Vagina (tissue), 2 donors: Measurements from ENCODE around the gene MLYCD. TPM values are rescaled to one million over a fixed set of nuclear protein-coding genes. Genes with fewer than 3 reads are reported as not detected.

Experiments
- DNase-seq, 2 donors: peaks; one replicate each; pipeline ENCODE4 v3.0.0-alpha.2; 2017; ENCODE audit errors: extremely low spot score in 2 of 2
- H3K27ac ChIP-seq: fragments of 200-600 bp; sonication (generic); one replicate; pipeline ENCODE4 v1.5.1; 2019
- H3K27me3 ChIP-seq: fragments of 200-600 bp; sonication (generic); one replicate; pipeline ENCODE4 v1.5.1; 2019
- H3K36me3 ChIP-seq, 2 donors: fragments of 200-600 bp; sonication (generic); one replicate each; pipeline ENCODE4 v1.5.1; 2017 to 2019
- H3K4me1 ChIP-seq: fragments of 200-600 bp; sonication (generic); one replicate; pipeline ENCODE4 v1.5.1; 2019
- H3K4me3 ChIP-seq, 2 donors: fragments of 200-600 bp; sonication (generic); 1 replicate in 1 of 2; 2 replicates in 1 of 2; pipeline ENCODE4 v1.5.1; 2016 to 2019
- H3K9me3 ChIP-seq: fragments of 200-600 bp; sonication (generic); one replicate; pipeline ENCODE4 v1.5.1; 2019
- POLR2A ChIP-seq, 2 donors: fragments of 450-650 bp; IDR thresholded peaks; one replicate each; pipeline ENCODE4 v1.6.1; 2017; ENCODE audit warnings: antibody characterized with exemption in 2 of 2, mild to moderate bottlenecking in 2 of 2, moderate library complexity in 2 of 2
- POLR2AphosphoS5 ChIP-seq, 2 donors: sonication (generic); formaldehyde crosslinking; IDR thresholded peaks; one replicate each; pipeline ENCODE4 v1.9.0; 2017; ENCODE audit warnings: antibody characterized with exemption in 2 of 2, mild to moderate bottlenecking in 2 of 2, low read depth in 1 of 2; ENCODE audit not compliant: insufficient read depth in 1 of 2
- intact Hi-C: fragments of 100-400 bp; cut with DNase I; formaldehyde crosslinking; loops from one replicate; pipeline ENCODE4 v1.15.1; 2023
- total RNA-seq: library from RNA; depleted of rRNA; stranded (reverse); fragments of >200 nt; gene quantifications from one replicate; pipeline ENCODE4 v1.2.3, GENCODE V29; 2016
- TF ChIP-seq, protein P1 (sequence below), 3 experiments: fragments of 450-650 bp in 2 of 3; fragments of 200-600 bp in 1 of 3; sonication (generic) in 1 of 3; IDR thresholded peaks; one replicate each; pipeline ENCODE4 v1.5.1; 2017 to 2019; ENCODE audit warnings: antibody characterized with exemption in 3 of 3, mild to moderate bottlenecking in 2 of 3, moderate library complexity in 2 of 3

Gene MLYCD
- total RNA-seq, 1 donor from 2014 or later: 8.8 TPM

GRCh38 chr16:83942074-83942473 is 43.2 kb downstream of the MLYCD start:
- H3K4me1 ChIP-seq: no peaks in the 10 kb centered on the region
- no peak for DNase-seq
- no peaks in the 10 kb centered on the region for H3K9me3 ChIP-seq
- no peaks in the 10 kb centered on the region for H3K27me3 ChIP-seq
- no peak overlapping the region for H3K27ac ChIP-seq
- intact Hi-C loops: no loop called here
- H3K4me3 ChIP-seq: no peak overlapping the region
- TF ChIP-seq POLR2A (IDR thresholded peaks at IDR 0.05) (no peak), POLR2AphosphoS5 (IDR thresholded peaks at IDR 0.05; ENCODE audit: insufficient read depth in 1 of 2, low read depth in 1 of 2) (no peak)
- TF ChIP-seq, protein P1, sequence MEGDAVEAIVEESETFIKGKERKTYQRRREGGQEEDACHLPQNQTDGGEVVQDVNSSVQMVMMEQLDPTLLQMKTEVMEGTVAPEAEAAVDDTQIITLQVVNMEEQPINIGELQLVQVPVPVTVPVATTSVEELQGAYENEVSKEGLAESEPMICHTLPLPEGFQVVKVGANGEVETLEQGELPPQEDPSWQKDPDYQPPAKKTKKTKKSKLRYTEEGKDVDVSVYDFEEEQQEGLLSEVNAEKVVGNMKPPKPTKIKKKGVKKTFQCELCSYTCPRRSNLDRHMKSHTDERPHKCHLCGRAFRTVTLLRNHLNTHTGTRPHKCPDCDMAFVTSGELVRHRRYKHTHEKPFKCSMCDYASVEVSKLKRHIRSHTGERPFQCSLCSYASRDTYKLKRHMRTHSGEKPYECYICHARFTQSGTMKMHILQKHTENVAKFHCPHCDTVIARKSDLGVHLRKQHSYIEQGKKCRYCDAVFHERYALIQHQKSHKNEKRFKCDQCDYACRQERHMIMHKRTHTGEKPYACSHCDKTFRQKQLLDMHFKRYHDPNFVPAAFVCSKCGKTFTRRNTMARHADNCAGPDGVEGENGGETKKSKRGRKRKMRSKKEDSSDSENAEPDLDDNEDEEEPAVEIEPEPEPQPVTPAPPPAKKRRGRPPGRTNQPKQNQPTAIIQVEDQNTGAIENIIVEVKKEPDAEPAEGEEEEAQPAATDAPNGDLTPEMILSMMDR (IDR thresholded peaks at IDR 0.05): no peak
- H3K36me3 ChIP-seq: no peaks in the 10 kb centered on the region

DNA sequence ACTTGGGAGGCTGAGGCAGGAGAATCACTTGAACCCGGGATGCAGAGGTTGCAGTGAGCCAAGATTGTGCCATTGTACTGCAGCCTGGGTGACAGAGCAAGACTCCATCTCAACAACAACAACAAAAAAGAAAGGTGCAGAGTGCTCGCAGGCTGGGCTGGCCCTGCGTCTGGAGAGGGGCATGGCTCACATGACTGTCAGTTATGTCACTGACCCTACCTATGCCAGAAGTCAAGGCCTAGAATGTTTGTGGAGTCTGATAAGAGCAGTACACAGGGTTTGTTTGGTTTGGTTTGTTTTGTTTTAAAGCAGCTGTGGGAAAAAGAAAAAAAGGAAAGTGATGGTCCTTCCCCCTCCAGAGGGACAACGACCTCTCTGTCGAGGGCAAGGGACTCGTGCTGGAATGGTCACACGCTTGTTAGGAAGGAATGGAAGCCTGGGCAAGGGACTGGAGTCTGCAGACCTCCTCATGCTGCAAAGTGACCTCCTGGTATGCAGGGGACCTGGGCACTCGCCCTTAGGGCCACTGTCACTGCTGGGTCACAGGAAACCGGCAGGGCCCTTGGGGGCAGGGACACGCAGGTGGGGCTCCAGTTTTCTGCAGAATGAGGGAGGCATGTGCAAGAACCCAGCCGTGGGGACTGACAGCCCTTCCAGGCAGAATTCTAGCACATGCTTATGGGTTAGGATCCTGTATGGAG is 44.0 kb downstream of the MLYCD start:
- Histone ChIP-seq H3K36me3 (no peaks in the 10 kb centered on the region), H3K27ac (no peak overlapping the region), H3K27me3 (no peaks in the 10 kb centered on the region), H3K9me3 (no peaks in the 10 kb centered on the region), H3K4me1 (no peaks in the 10 kb centered on the region), H3K4me3 (no peak overlapping the region)
- no peak for TF ChIP-seq POLR2AphosphoS5 (IDR thresholded peaks at IDR 0.05; ENCODE audit: insufficient read depth in 1 of 2, low read depth in 1 of 2)
- TF ChIP-seq, protein P1 (IDR thresholded peaks at IDR 0.05): no peak
- no peak for TF ChIP-seq POLR2A (IDR thresholded peaks at IDR 0.05)
- intact Hi-C loops: no loop called here
- no peak for DNase-seq

DNA sequence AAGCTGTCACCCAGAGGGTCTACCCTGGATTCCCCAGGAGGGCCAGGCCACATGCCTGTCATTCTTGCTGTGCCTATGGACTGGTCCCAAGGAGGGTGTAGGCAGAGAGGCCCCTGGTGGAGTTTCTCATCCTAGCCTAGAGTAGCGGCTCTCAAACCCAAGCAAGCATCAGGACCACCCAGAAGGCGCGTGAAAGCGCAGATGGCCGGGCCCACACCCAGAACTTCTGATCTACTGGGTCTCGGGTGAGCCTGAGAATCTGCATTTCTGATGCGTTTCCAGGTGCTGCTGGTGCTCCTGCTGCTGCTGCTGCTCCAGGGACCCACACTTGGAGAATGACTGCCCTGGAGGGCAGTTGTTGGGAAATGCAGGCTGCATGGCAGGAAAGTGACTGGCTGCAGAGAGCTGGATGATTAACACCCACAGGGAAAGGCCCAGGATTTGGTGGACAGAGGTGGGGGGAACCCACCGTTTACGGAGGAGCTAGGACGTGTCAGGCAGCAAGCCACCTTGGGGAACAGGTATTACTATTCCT is 44.7 kb downstream of the MLYCD start:
- no peak for DNase-seq
- no peak for TF ChIP-seq POLR2AphosphoS5 (IDR thresholded peaks at IDR 0.05; ENCODE audit: insufficient read depth in 1 of 2, low read depth in 1 of 2)
- no peak for TF ChIP-seq POLR2A (IDR thresholded peaks at IDR 0.05)
- TF ChIP-seq, protein P1 (IDR thresholded peaks at IDR 0.05): no peak
- H3K4me3 ChIP-seq: no peak overlapping the region
- no peaks in the 10 kb centered on the region for H3K9me3 ChIP-seq
- no peak overlapping the region for H3K27ac ChIP-seq
- H3K36me3 ChIP-seq: no peaks in the 10 kb centered on the region
- intact Hi-C loops: no loop called here
- no peaks in the 10 kb centered on the region for H3K4me1 ChIP-seq
- H3K27me3 ChIP-seq: no peaks in the 10 kb centered on the region

GRCh38 chr16:83945587-83945986 is 46.7 kb downstream of the MLYCD start:
- Histone ChIP-seq H3K36me3 (no peaks in the 10 kb centered on the region), H3K4me1 (no peaks in the 10 kb centered on the region), H3K27me3 (no peaks in the 10 kb centered on the region), H3K9me3 (no peaks in the 10 kb centered on the region), H3K27ac (no peak overlapping the region), H3K4me3 (no peak overlapping the region)
- no peak for TF ChIP-seq POLR2A (IDR thresholded peaks at IDR 0.05)
- TF ChIP-seq POLR2AphosphoS5 (IDR thresholded peaks at IDR 0.05; ENCODE audit: insufficient read depth in 1 of 2, low read depth in 1 of 2): no peak
- TF ChIP-seq, protein P1 (IDR thresholded peaks at IDR 0.05): no peak
- no peak for DNase-seq
- intact Hi-C loops: no loop called here

GRCh38 chr16:83946154-83946780 is 47.4 kb downstream of the MLYCD start:
- Histone ChIP-seq H3K9me3 (no peaks in the 10 kb centered on the region), H3K4me1 (no peaks in the 10 kb centered on the region), H3K4me3 (no peak overlapping the region), H3K27me3 (no peaks in the 10 kb centered on the region), H3K36me3 (no peaks in the 10 kb centered on the region), H3K27ac (no peak overlapping the region)
- intact Hi-C loops: no loop called here
- no peak for DNase-seq
- TF ChIP-seq POLR2AphosphoS5 (IDR thresholded peaks at IDR 0.05; ENCODE audit: insufficient read depth in 1 of 2, low read depth in 1 of 2): no peak
- TF ChIP-seq POLR2A (IDR thresholded peaks at IDR 0.05): no peak
- TF ChIP-seq, protein P1 (IDR thresholded peaks at IDR 0.05): no peak
